Measurements from ENCODE around the gene CHURC1. TPM values are rescaled to one million over a fixed set of nuclear protein-coding genes. Genes with fewer than 3 reads are reported as not detected.

The CHURC1 gene
- total and polyA plus RNA-seq, 2 of the 13 experiments (the other 11 are each of a cell fraction or from before 2014, with no cell fraction given), result 41.1 to 74.4 TPM

GRCh38 chr14:64914237-64915028, at the start of gene CHURC1 (continued):
- TF ChIP-seq HNRNPUL1 (IDR thresholded peaks at IDR 0.05; ENCODE audit: low read depth, low read length), result no peak
- no peak for TF ChIP-seq ZNF879 (CRISPR knock-in tag; IDR thresholded peaks at IDR 0.05)
- TF ChIP-seq ZNF333 (CRISPR knock-in tag; IDR thresholded peaks at IDR 0.05; ENCODE audit: borderline replicate concordance), result peak; percentile 62; the same call in 1 of the 2 replicates
- no peak for TF ChIP-seq RORA (CRISPR knock-in tag; IDR thresholded peaks at IDR 0.05)
- no peak for TF ChIP-seq MZF1 (CRISPR knock-in tag; IDR thresholded peaks at IDR 0.05; ENCODE audit: borderline replicate concordance)
- TF ChIP-seq ZNF235 (CRISPR knock-in tag; IDR thresholded peaks at IDR 0.05; ENCODE audit: borderline replicate concordance), result no peak
- no peak for TF ChIP-seq ZNF24 (IDR thresholded peaks at IDR 0.05)
- TF ChIP-seq HDAC6 (IDR thresholded peaks at IDR 0.05; ENCODE audit: low read depth, low read length), result no peak
- TF ChIP-seq NR2F1 (CRISPR knock-in tag; IDR thresholded peaks at IDR 0.05), result no peak
- TF ChIP-seq SYNCRIP (IDR thresholded peaks at IDR 0.05; ENCODE audit: insufficient read depth, low read depth, low read length), result no peak
- TF ChIP-seq WIZ (CRISPR knock-in tag; IDR thresholded peaks at IDR 0.05), result no peak
- no peak for TF ChIP-seq PCBP2 (optimal IDR thresholded peaks at IDR 0.05; ENCODE audit: low read depth, low read length, poor library complexity, severe bottlenecking)
- TF ChIP-seq NONO (IDR thresholded peaks at IDR 0.05), result no peak
- peak; percentile 15; the same call in 1 of the 2 replicates for TF ChIP-seq NONO (CRISPR knock-in tag; conservative IDR thresholded peaks at IDR 0.05)
- TF ChIP-seq TP53 (CRISPR knock-in tag; conservative IDR thresholded peaks at IDR 0.05), result no peak; the same call in 1 of the 2 replicates
- no peak for TF ChIP-seq PHF5A (CRISPR knock-in tag; IDR thresholded peaks at IDR 0.05; ENCODE audit: low read depth, unreplicated experiment)
- 0 out of 2 replicates have a peak, but pooled peaks have one; percentile 6 for TF ChIP-seq ZNF75D (CRISPR knock-in tag; IDR thresholded peaks at IDR 0.05; ENCODE audit: borderline replicate concordance)
- no peak; the same call in 1 of the 2 replicates for TF ChIP-seq ZNF761 (CRISPR knock-in tag; conservative IDR thresholded peaks at IDR 0.05)
- no peak for TF ChIP-seq ZNF839 (CRISPR knock-in tag; IDR thresholded peaks at IDR 0.05; ENCODE audit: borderline replicate concordance)
- TF ChIP-seq ZNF275 (CRISPR knock-in tag; IDR thresholded peaks at IDR 0.05; ENCODE audit: borderline replicate concordance), result no peak
- 0 out of 2 replicates have a peak, but pooled peaks have one; percentile 55 for TF ChIP-seq TGIF2 (CRISPR knock-in tag; IDR thresholded peaks at IDR 0.05)
- TF ChIP-seq CBX1 (IDR thresholded peaks at IDR 0.05; ENCODE audit: low read depth), result no peak
- TF ChIP-seq ZNF546 (CRISPR knock-in tag; conservative IDR thresholded peaks at IDR 0.05), result 0 out of 2 replicates have a peak, but pooled peaks have one; percentile 55
- no peak for TF ChIP-seq ZSCAN21 (CRISPR knock-in tag; IDR thresholded peaks at IDR 0.05; ENCODE audit: borderline replicate concordance)
- peak; percentile 22; the same call in 1 of the 2 replicates for TF ChIP-seq ZBTB25 (CRISPR knock-in tag; IDR thresholded peaks at IDR 0.05)
- no peak for TF ChIP-seq ZNF180 (CRISPR knock-in tag; IDR thresholded peaks at IDR 0.05; ENCODE audit: borderline replicate concordance, low read depth)
- TF ChIP-seq NR0B2 (CRISPR knock-in tag; IDR thresholded peaks at IDR 0.05), result no peak
- TF ChIP-seq NFE2L2 (IDR thresholded peaks at IDR 0.05; ENCODE audit: low read length), result no peak
- TF ChIP-seq DNMT3B (CRISPR knock-in tag; conservative IDR thresholded peaks at IDR 0.05), result no peak
